Panc1 (cell line): ENCODE measurements around the gene FIGNL2. TPM values are rescaled to one million over a fixed set of nuclear protein-coding genes. Genes with fewer than 3 reads are reported as not detected.
A peak's percentile ranks its signal among the peaks of the same experiment; 100 is the strongest.

Experiments
- ATAC-seq: fragments of 200-7000 bp; cut with Tn5 transposase; 2 replicates; pipeline ENCODE4 v1.9.1; 2020; ENCODE audit warnings: mild to moderate bottlenecking, moderate library complexity
- BruUV-seq: library from RNA; stranded (reverse); fragments of 400-500 nt; replicated peaks from 2 replicates; lab custom pipeline; 2021; lab: Mats Ljungman, UMichigan
- CTCF ChIA-PET: fragments of 300-600 bp; sonication (Branson Sonifier 250); formaldehyde crosslinking; loops from one replicate; lab custom pipeline; 2022; ENCODE audit warnings: antibody characterized with exemption; lab: Charles Lee
- POLR2A ChIA-PET: fragments of 300-600 bp; sonication (Branson Sonifier 250); formaldehyde crosslinking; loops from one replicate; lab custom pipeline; 2022; ENCODE audit warnings: antibody characterized with exemption; lab: Charles Lee
- DNase-seq: peaks from one replicate; pipeline ENCODE4 v3.0.0-alpha.2; 2010; ENCODE audit warnings: low read depth, low spot score
- H3K27ac ChIP-seq: 2 replicates; pipeline ENCODE4 v1.5.1; 2011; ENCODE audit warnings: mild to moderate bottlenecking, low read length, inconsistent platforms
- H3K27me3 ChIP-seq: fragments of 200-500 bp; sonication (Bioruptor generic); 2 replicates; pipeline ENCODE4 v1.6.0; 2014; ENCODE audit warnings: low read length, inconsistent platforms; ENCODE audit not compliant: control insufficient read depth, insufficient read depth
- H3K36me3 ChIP-seq: fragments of 200-500 bp; sonication (Bioruptor generic); 2 replicates; pipeline ENCODE4 v1.5.1; 2014; ENCODE audit warnings: inconsistent platforms, mild to moderate bottlenecking, low read length, moderate library complexity; ENCODE audit not compliant: control insufficient read depth, insufficient read depth
- H3K4me1 ChIP-seq: 2 replicates; pipeline ENCODE4 v1.5.1; 2011; ENCODE audit warnings: inconsistent platforms, mild to moderate bottlenecking, low read length, moderate library complexity; ENCODE audit not compliant: control insufficient read depth, insufficient read depth
- H3K4me3 ChIP-seq, 2 experiments: 2 replicates each; pipeline ENCODE4 v1.5.1; 2011 to 2012; ENCODE audit warnings: low read depth in 2 of 2, low read length in 2 of 2, mild to moderate bottlenecking in 2 of 2, inconsistent platforms in 1 of 2, moderate library complexity in 1 of 2
- H3K9me3 ChIP-seq: fragments of 200-500 bp; sonication (Bioruptor generic); 2 replicates; pipeline ENCODE4 v1.5.1; 2014; ENCODE audit warnings: low read depth, mild to moderate bottlenecking, inconsistent platforms, low read length, moderate library complexity; ENCODE audit not compliant: control insufficient read depth, insufficient read depth
- CTCF ChIP-seq: fragments of 450-650 bp; IDR thresholded peaks from 2 replicates; pipeline ENCODE4 v1.5.1; 2017; ENCODE audit warnings: mild to moderate bottlenecking
- POLR2AphosphoS5 ChIP-seq: IDR thresholded peaks from 2 replicates; pipeline ENCODE4 v1.6.1; 2012; ENCODE audit warnings: mild to moderate bottlenecking, low read depth, low read length, moderate library complexity
- SIN3A ChIP-seq: IDR thresholded peaks from 2 replicates; pipeline ENCODE4 v1.6.1; 2012; ENCODE audit warnings: low read depth, mild to moderate bottlenecking, low read length, moderate library complexity, borderline replicate concordance; ENCODE audit not compliant: insufficient read depth
- TCF7L2 ChIP-seq: IDR thresholded peaks from 2 replicates; pipeline ENCODE4 v1.6.1; 2011; ENCODE audit warnings: mild to moderate bottlenecking, low read depth, low read length, inconsistent platforms
- in situ Hi-C: cut with HindIII; loops from 2 replicates; pipeline ENCODE4 v1.10.0; 2016; ENCODE audit warnings: low sequenced_read_pairs, low pct_unique_long_range_greater_than_20kb
- intact Hi-C: fragments of 100-400 bp; cut with micrococcal nuclease; formaldehyde crosslinking; loops from one replicate; pipeline ENCODE4 v1.10.0; 2022; ENCODE audit not compliant: unreplicated experiment
- total RNA-seq: library from RNA; stranded (reverse); gene quantifications from one replicate; pipeline ENCODE4 v1.2.1, GENCODE V29; 2021; ENCODE audit not compliant: unreplicated experiment
- TF ChIP-seq, protein P1 (sequence below), 2 experiments: IDR thresholded peaks; 2 replicates each; pipeline ENCODE4 v1.6.1; 2011 to 2012; ENCODE audit warnings: low read depth in 2 of 2, control low read depth in 1 of 2, low read length in 1 of 2, mild to moderate bottlenecking in 1 of 2, moderate library complexity in 1 of 2; ENCODE audit not compliant: insufficient read depth in 1 of 2

FIGNL2 gene
- total RNA-seq, 1 experiment from 2014 or later: 0.23 TPM

DNA sequence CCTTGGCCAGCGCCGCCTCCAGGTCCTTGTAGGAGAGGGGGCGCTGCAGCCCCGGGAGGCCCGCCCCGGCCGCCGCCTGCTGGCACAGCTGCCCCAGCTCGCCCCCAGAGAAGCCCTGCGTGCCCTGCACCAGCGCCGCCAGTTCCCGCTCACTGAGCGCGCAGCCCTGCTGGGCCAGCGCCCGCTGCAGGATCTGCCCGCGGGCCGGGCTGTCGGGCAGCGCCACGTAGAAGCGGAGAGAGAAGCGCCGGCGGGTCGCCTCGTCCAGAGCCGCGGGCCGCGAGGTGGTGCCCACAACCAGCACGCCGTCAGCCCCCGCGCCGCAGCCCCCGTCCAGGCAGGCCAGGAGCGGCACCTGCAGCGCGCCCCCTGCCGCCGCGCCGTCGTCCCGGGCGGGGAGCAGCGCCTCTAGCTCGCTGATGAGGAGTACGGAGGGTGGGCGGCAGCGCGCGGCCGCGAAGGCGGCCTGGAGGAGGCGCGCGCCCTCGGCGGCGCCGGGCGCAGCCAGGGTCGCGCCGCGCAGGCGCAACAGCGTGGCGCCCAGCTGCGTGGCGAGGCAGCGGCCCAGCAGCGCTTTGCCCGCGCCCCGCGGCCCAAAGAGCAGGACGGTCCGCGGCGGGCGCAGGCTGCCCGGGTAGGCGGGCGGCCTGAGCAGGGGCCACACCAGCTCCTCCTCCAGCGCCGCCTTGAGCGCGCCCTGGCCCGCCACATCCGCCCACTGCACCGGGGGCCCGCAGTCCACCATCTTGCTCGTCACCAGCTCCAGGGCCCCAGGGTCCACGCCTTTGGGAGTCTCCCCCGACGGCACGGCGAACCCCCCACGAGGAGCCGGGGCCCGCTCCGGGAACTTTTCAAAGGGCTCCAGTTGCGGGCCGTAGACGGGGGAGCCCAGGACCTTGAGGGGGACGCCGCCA lies 27.7 kb downstream of the FIGNL2 start:
- Histone ChIP-seq H3K36me3 (no peaks in the 10 kb centered on the region), H3K4me3 (peak overlapping the region; percentile 46 to 53), H3K9me3 (no peaks in the 10 kb centered on the region), H3K4me1 (no peaks in the 10 kb centered on the region), H3K27ac (peak overlapping the region; percentile 20), H3K27me3 (no peaks in the 10 kb centered on the region)
- ATAC-seq (peak; percentile 84), DNase-seq (no peak)
- TF ChIP-seq, protein P1, sequence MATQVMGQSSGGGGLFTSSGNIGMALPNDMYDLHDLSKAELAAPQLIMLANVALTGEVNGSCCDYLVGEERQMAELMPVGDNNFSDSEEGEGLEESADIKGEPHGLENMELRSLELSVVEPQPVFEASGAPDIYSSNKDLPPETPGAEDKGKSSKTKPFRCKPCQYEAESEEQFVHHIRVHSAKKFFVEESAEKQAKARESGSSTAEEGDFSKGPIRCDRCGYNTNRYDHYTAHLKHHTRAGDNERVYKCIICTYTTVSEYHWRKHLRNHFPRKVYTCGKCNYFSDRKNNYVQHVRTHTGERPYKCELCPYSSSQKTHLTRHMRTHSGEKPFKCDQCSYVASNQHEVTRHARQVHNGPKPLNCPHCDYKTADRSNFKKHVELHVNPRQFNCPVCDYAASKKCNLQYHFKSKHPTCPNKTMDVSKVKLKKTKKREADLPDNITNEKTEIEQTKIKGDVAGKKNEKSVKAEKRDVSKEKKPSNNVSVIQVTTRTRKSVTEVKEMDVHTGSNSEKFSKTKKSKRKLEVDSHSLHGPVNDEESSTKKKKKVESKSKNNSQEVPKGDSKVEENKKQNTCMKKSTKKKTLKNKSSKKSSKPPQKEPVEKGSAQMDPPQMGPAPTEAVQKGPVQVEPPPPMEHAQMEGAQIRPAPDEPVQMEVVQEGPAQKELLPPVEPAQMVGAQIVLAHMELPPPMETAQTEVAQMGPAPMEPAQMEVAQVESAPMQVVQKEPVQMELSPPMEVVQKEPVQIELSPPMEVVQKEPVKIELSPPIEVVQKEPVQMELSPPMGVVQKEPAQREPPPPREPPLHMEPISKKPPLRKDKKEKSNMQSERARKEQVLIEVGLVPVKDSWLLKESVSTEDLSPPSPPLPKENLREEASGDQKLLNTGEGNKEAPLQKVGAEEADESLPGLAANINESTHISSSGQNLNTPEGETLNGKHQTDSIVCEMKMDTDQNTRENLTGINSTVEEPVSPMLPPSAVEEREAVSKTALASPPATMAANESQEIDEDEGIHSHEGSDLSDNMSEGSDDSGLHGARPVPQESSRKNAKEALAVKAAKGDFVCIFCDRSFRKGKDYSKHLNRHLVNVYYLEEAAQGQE (IDR thresholded peaks at IDR 0.05; ENCODE audit: insufficient read depth in 1 of 2, low read depth in 2 of 2, low read length in 1 of 2): no peak
- TF ChIP-seq SIN3A: 0 out of 2 replicates have a peak, but pooled peaks have one; percentile 29
- TF ChIP-seq TCF7L2: no peak
- TF ChIP-seq CTCF: peak; percentile 89
- no peak for TF ChIP-seq POLR2AphosphoS5
- POLR2A ChIA-PET: interaction anchor here (0.5 to 0.6 kb wide), 2 partner anchors 170 to 750 kb away, joined by 3 to 11 read pairs; no protein-coding TSS in a partner anchor
- intact Hi-C loops: loop anchor here (10.0 kb wide), 1 partner anchor 286 kb away; no protein-coding TSS in a partner anchor
- no TSS peak for BruUV-seq
- in situ Hi-C loops: no loop called here
- CTCF ChIA-PET: interaction anchor here (0.5 to 1.9 kb wide), 4 partner anchors 54 to 1264 kb away, joined by 3 to 9 read pairs (median 4); no protein-coding TSS in a partner anchor

DNA sequence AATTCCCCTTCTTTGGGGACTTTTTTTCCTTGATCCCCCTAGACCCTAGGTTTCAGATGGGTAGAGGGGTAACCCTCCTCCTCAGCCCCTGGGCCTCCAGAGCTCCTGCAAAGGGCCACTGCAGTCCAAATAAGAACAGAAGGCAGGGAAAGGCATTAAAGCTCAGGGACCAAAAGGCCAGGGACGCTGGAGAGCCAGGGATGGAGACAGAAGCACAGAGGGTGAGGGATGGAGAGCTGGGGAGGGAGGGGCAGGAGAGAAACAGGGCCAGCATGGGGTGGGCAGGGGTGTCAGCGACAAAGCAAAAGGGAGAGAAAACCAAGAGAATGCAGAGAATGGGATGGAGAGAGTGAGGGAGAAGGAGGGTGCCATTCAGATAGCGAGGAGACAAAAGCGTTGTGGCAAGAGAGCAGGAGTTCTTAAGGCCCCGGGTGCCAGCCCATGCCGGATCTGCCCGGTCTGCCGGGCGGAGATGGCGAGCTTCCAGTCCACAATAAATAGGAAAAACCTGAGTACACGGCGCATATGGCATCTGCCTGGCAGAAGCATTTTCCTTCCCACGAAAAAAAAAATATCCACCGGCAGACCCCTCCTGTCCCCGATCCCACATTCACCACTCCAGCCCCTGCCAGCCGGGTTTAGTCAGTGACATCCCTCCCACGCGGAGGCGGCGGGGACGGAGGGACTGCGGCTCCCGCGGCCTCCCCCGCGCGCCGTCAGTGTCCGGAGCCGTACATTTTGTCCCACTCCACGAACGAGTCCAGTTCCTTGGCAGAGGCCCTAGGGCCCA lies 28.6 kb downstream of the FIGNL2 start:
- DNase-seq (no peak), ATAC-seq (no peak)
- H3K27me3 ChIP-seq: no peaks in the 10 kb centered on the region
- no peak for TF ChIP-seq SIN3A
- no peak for TF ChIP-seq TCF7L2
- TF ChIP-seq CTCF: no peak
- TF ChIP-seq, protein P1 (IDR thresholded peaks at IDR 0.05; ENCODE audit: insufficient read depth in 1 of 2, low read depth in 2 of 2, low read length in 1 of 2): no peak
- TF ChIP-seq POLR2AphosphoS5: no peak
- H3K9me3 ChIP-seq: no peaks in the 10 kb centered on the region
- intact Hi-C loops: loop anchor here (10.0 kb wide), 1 partner anchor 285 kb away; no protein-coding TSS in a partner anchor
- H3K36me3 ChIP-seq: no peaks in the 10 kb centered on the region
- H3K27ac ChIP-seq: peak overlapping the region; percentile 20; the same call in 1 of the 2 replicates
- H3K4me3 ChIP-seq: peak overlapping the region; percentile 46 to 53
- no TSS peak for BruUV-seq
- in situ Hi-C loops: no loop called here
- ChIA-PET POLR2A (no interaction called here), CTCF (interaction anchor here (0.5 to 1.9 kb wide), 7 partner anchors 10 to 560 kb away, joined by 3 to 9 read pairs (median 4); no protein-coding TSS in a partner anchor)
- H3K4me1 ChIP-seq: no peaks in the 10 kb centered on the region; the same call in none of the 2 replicates
